ENCODE results near the gene SPRR2E.
"Not testable (repeated sequence)": the region's sequence is repeated elsewhere in the genome, so short reads cannot be mapped to it uniquely, and the experiment has no call there.

Gene SPRR2E

DNA sequence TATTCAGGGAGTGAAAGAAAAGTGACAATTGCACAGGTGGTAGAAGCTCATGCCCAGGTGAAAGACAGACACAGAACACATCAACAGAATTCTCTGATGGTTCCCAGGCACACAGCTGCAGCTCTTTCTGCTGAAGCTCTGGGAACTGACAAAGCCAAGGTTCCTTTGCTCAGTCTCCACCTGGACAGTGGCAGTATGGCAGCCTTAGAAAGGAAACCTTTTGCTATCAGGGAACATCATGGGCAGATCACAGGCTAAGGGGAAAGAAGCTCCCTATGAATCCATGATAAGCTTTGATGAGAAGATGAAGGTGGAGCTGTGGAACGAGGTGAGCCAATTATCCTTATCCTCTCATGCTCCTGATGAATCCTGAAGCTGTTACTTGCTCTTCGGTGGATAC, 24.1 kb downstream of the SPRR2E start:
- Histone ChIP-seq H3K4me1 (ENCODE audit: insufficient read depth, low read length) (no peaks in the 10 kb centered on the region), H3K9ac (ENCODE audit: low read depth, low read length) (no peak overlapping the region), H3K4me3 (ENCODE audit: low read length) (no peak overlapping the region), H3K27ac (ENCODE audit: low read depth, low read length) (no peak overlapping the region), H3K9me3 (ENCODE audit: insufficient read depth, low read depth, low read length) (no peaks in the 10 kb centered on the region), H3K36me3 (ENCODE audit: insufficient read depth, low read length) (no peaks in the 10 kb centered on the region), H3K27me3 (ENCODE audit: insufficient read depth, low read length) (no peaks in the 10 kb centered on the region)
- 58% methylated on average over 1 of the region's 2 CpGs for WGBS

DNA sequence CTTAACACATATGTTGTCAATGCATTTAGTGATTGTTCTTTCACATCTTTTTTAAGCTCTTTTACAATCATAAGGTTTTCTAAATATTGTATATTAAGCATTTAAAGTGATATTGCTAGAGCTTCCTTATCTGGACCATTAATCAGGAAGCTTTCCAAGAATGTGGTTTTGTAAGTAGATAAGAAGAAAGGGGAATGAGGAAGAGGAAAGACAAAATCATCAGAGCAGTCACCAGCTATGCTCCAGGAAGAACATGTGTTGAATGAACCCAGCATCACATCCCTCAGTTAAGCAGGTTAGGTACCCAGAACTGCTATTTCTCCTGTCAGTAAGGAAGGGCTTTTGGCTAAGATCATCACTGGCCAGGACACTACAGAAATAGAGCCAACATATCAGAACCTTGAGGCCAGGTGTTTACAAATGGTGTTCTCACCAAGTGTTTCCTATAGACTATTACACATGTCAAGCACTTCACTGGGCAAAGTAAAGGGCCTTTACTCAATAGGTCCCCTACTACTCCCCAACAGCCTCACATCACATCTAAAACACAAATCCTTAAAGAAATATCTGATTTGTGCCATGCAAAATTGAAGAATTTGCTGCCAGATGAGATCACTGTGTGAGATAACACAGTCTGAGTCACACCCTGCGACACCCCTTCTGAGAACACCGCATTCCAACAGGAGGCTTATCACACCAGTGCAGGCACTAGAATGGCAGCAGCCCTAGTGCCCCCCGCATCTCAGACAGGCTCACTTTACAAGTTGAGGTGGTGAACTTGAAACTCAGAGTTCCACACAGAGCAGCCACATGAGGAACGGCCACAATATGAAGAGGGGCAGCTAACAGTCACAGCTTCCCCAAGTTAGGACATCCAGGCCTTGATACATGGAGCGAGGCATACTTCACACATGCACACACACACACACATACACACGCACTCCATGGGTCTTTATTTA, 35.2 kb downstream of the SPRR2E start:
- no peaks in the 10 kb centered on the region for H3K27me3 ChIP-seq (ENCODE audit: insufficient read depth, low read length)

DNA sequence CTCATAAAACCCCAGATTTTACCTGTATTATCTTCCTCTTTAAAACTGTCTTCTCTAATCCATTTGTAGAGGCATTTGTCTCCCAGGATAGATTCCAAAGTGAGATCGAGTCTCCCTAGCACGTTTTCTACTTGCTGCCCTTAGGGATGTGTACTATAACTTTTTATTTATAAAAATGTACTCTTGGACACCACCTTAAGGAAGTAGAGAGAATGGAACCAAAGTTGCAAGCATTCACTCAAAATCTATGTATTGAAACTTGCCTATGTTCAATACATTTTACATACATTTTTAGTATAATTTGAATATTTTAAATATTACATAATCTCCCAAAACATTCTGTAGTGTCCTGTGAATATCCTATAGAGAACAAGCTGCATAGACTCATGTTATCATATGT, 36.2 kb downstream of the SPRR2E start:
- H3K36me3 ChIP-seq (ENCODE audit: insufficient read depth, low read length), result no peaks in the 10 kb centered on the region
- H3K4me1 ChIP-seq (ENCODE audit: insufficient read depth, low read length), result no peaks in the 10 kb centered on the region
- WGBS, result 100% methylated on average over 1 of the region's 2 CpGs
- H3K9me3 ChIP-seq (ENCODE audit: insufficient read depth, low read depth, low read length), result no peaks in the 10 kb centered on the region
- H3K9ac ChIP-seq (ENCODE audit: low read depth, low read length), result no peak overlapping the region
- H3K27me3 ChIP-seq (ENCODE audit: insufficient read depth, low read length), result no peaks in the 10 kb centered on the region
- H3K27ac ChIP-seq (ENCODE audit: low read depth, low read length), result no peak overlapping the region
- H3K4me3 ChIP-seq (ENCODE audit: low read length), result no peak overlapping the region

More for the DNA sequence above, 35.2 kb downstream of the SPRR2E start:
- no peak overlapping the region for H3K27ac ChIP-seq (ENCODE audit: low read depth, low read length)
- H3K4me3 ChIP-seq (ENCODE audit: low read length), result no peak overlapping the region
- no peaks in the 10 kb centered on the region for H3K4me1 ChIP-seq (ENCODE audit: insufficient read depth, low read length)
- no peaks in the 10 kb centered on the region for H3K9me3 ChIP-seq (ENCODE audit: insufficient read depth, low read depth, low read length)
- no peaks in the 10 kb centered on the region for H3K36me3 ChIP-seq (ENCODE audit: insufficient read depth, low read length)
- H3K9ac ChIP-seq (ENCODE audit: low read depth, low read length), result no peak overlapping the region
- WGBS, result 87% methylated on average over 6 of the region's 6 CpGs

DNA sequence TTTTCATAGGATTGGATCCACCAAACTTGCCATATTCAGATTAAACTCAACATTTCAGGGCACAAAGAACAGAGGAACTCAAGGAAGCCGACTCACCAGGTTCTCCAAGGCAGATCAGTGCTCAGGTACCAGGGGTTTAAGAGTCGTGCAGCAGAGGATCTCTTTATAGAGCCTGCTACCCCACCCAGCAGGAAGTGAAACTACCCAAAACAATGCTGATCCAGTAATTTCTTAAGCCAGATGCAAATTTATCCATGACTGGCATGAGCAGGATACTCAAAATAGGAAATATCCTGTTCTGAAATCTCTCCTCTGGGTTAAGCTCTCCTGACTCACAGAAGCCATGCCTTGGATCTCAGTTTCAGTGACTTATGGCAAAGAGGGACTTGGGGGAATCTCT, 37.0 kb downstream of the SPRR2E start, which contains the start of gene SPRR2A:
TSS of gene SPRR2A (minus strand) at position 138 of the 400 bp plus-strand sequence. CDS start 777 bp downstream, outside the sequence.
- no peaks in the 10 kb centered on the region for H3K4me1 ChIP-seq (ENCODE audit: insufficient read depth, low read length)
- H3K27ac ChIP-seq (ENCODE audit: low read depth, low read length), result no peak within 1 kb of the TSS
- 70% methylated on average over 2 of the region's 2 CpGs for WGBS
- no peaks in the 10 kb centered on the region for H3K9me3 ChIP-seq (ENCODE audit: insufficient read depth, low read depth, low read length)
- H3K4me3 ChIP-seq (ENCODE audit: low read length), result no peak within 1 kb of the TSS
- no peaks in the 10 kb centered on the region for H3K27me3 ChIP-seq (ENCODE audit: insufficient read depth, low read length)
- H3K9ac ChIP-seq (ENCODE audit: low read depth, low read length), result no peak within 1 kb of the TSS
- H3K36me3 ChIP-seq (ENCODE audit: insufficient read depth, low read length), result no peaks in the 10 kb centered on the region

GRCh38 chr1:153056111-153056510, 38.2 kb downstream of the SPRR2E start:
- not testable (repeated sequence) for H3K9me3 ChIP-seq (ENCODE audit: insufficient read depth, low read depth, low read length); H3K9ac ChIP-seq (ENCODE audit: low read depth, low read length); H3K4me3 ChIP-seq (ENCODE audit: low read length); H3K4me1 ChIP-seq (ENCODE audit: insufficient read depth, low read length); H3K36me3 ChIP-seq (ENCODE audit: insufficient read depth, low read length); H3K27ac ChIP-seq (ENCODE audit: low read depth, low read length); H3K27me3 ChIP-seq (ENCODE audit: insufficient read depth, low read length)
- WGBS, result 65% methylated on average over 3 of the region's 3 CpGs

DNA sequence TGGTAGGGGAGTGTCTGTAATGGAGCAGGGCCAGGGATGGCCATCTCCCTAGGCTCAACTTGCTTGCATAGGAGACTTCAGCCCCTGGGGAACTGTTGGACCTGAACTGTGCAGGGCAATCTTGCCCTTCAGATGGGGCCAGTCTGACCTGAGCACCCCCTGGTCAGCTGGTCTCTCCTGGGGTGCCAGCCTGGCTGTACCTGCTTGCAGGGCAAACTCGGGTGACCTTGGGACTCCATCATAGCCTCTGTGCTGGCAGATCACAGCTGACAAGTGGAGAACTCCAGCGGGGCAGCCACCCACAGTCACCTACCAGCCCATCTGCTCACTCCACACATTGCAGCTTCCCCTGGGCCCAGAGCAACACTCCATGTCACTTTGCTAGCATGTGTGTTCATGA, 45.1 kb downstream of the SPRR2E start:
- Histone ChIP-seq H3K36me3 (ENCODE audit: insufficient read depth, low read length) (no peaks in the 10 kb centered on the region), H3K27me3 (ENCODE audit: insufficient read depth, low read length) (no peaks in the 10 kb centered on the region), H3K27ac (ENCODE audit: low read depth, low read length) (no peak overlapping the region), H3K9ac (ENCODE audit: low read depth, low read length) (no peak overlapping the region), H3K9me3 (ENCODE audit: insufficient read depth, low read depth, low read length) (no peaks in the 10 kb centered on the region), H3K4me1 (ENCODE audit: insufficient read depth, low read length) (no peaks in the 10 kb centered on the region), H3K4me3 (ENCODE audit: low read length) (no peak overlapping the region)
- WGBS, result 88% methylated on average over 2 of the region's 2 CpGs

All from HUES64 (cell line).